ENCODE data around the gene GKN2. TPM values are rescaled to one million over a fixed set of nuclear protein-coding genes. Genes with fewer than 3 reads are reported as not detected.

The GKN2 gene
- total and polyA plus RNA-seq, 2 donors (not counting 1 experiment from before 2014, with no cell fraction given), result not detected

GRCh38 chr2:68906716-68907115 lies 46.0 kb downstream of the GKN2 start:
- H3K4me1 ChIP-seq (ENCODE audit: control insufficient read depth, extremely low read depth, insufficient read depth, low read length), result peaks cover 7% of the 10 kb centered on the region
- no peak overlapping the region for H3K4me3 ChIP-seq (replicated peaks in 1 of 4; ENCODE audit: control extremely low read depth in 1 of 4, insufficient read depth in 1 of 4, low read depth in 3 of 4, low read length in 4 of 4)
- no peaks in the 10 kb centered on the region for H3K36me3 ChIP-seq (ENCODE audit: control insufficient read depth, insufficient read depth, low read length)
- DNase-seq (ENCODE audit: low read depth in 2 of 2), result no peak
- H2AFZ ChIP-seq (ENCODE audit: low read length), result no peak overlapping the region
- no peak for TF ChIP-seq EZH2 (IDR thresholded peaks at IDR 0.05; ENCODE audit: low read length, missing control alignments)
- TF ChIP-seq CTCF (conservative IDR thresholded peaks at IDR 0.05 in 1 of 2, IDR thresholded peaks at IDR 0.05 in 1 of 2; ENCODE audit: low read depth in 1 of 2, low read length in 2 of 2), result no peak
- H3K9ac ChIP-seq (ENCODE audit: insufficient read depth, low read length), result no peak overlapping the region
- no peak overlapping the region for H3K4me2 ChIP-seq (ENCODE audit: extremely low read depth, insufficient read depth, low read length)
- no peaks in the 10 kb centered on the region for H3K27me3 ChIP-seq (ENCODE audit: control insufficient read depth, insufficient read depth, low read length)
- H3K27ac ChIP-seq (ENCODE audit: insufficient read depth, low read length), result no peak overlapping the region
- H4K20me1 ChIP-seq (ENCODE audit: control insufficient read depth, extremely low read depth, insufficient read depth, low read length), result no peaks in the 10 kb centered on the region
- H3K9me3 ChIP-seq (ENCODE audit: control insufficient read depth, insufficient read depth, low read depth, low read length), result no peaks in the 10 kb centered on the region
- H3K79me2 ChIP-seq (ENCODE audit: control insufficient read depth, insufficient read depth, low read length), result no peaks in the 10 kb centered on the region

GRCh38 chr2:68905116-68905515 lies 47.6 kb downstream of the GKN2 start:
- no peaks in the 10 kb centered on the region for H4K20me1 ChIP-seq (ENCODE audit: control insufficient read depth, extremely low read depth, insufficient read depth, low read length)
- H3K4me1 ChIP-seq (ENCODE audit: control insufficient read depth, extremely low read depth, insufficient read depth, low read length), result peaks cover 7% of the 10 kb centered on the region
- no peaks in the 10 kb centered on the region for H3K79me2 ChIP-seq (ENCODE audit: control insufficient read depth, insufficient read depth, low read length)
- no peaks in the 10 kb centered on the region for H3K9me3 ChIP-seq (ENCODE audit: control insufficient read depth, insufficient read depth, low read depth, low read length)
- no peak overlapping the region for H3K9ac ChIP-seq (ENCODE audit: insufficient read depth, low read length)
- peak; percentile 36 to 62 for DNase-seq (ENCODE audit: low read depth in 2 of 2)
- H3K4me3 ChIP-seq (replicated peaks in 1 of 4; ENCODE audit: control extremely low read depth in 1 of 4, insufficient read depth in 1 of 4, low read depth in 3 of 4, low read length in 4 of 4), result no peak overlapping the region
- H3K27me3 ChIP-seq (ENCODE audit: control insufficient read depth, insufficient read depth, low read length), result no peaks in the 10 kb centered on the region
- H3K36me3 ChIP-seq (ENCODE audit: control insufficient read depth, insufficient read depth, low read length), result no peaks in the 10 kb centered on the region
- no peak overlapping the region for H2AFZ ChIP-seq (ENCODE audit: low read length)
- no peak for TF ChIP-seq EZH2 (IDR thresholded peaks at IDR 0.05; ENCODE audit: low read length, missing control alignments)
- TF ChIP-seq CTCF (conservative IDR thresholded peaks at IDR 0.05 in 1 of 2, IDR thresholded peaks at IDR 0.05 in 1 of 2; ENCODE audit: low read depth in 1 of 2, low read length in 2 of 2), result no peak
- no peak overlapping the region for H3K4me2 ChIP-seq (ENCODE audit: extremely low read depth, insufficient read depth, low read length)
- no peak overlapping the region for H3K27ac ChIP-seq (ENCODE audit: insufficient read depth, low read length)

- Histone ChIP-seq H3K27ac (ENCODE audit: insufficient read depth, low read length) (no peak overlapping the region), H2AFZ (ENCODE audit: low read length) (no peak overlapping the region), H4K20me1 (ENCODE audit: control insufficient read depth, extremely low read depth, insufficient read depth, low read length) (no peaks in the 10 kb centered on the region), H3K79me2 (ENCODE audit: control insufficient read depth, insufficient read depth, low read length) (no peaks in the 10 kb centered on the region), H3K9me3 (ENCODE audit: control insufficient read depth, insufficient read depth, low read depth, low read length) (no peaks in the 10 kb centered on the region), H3K9ac (ENCODE audit: insufficient read depth, low read length) (no peak overlapping the region), H3K27me3 (ENCODE audit: control insufficient read depth, insufficient read depth, low read length) (no peaks in the 10 kb centered on the region), H3K36me3 (ENCODE audit: control insufficient read depth, insufficient read depth, low read length) (no peaks in the 10 kb centered on the region), H3K4me2 (ENCODE audit: extremely low read depth, insufficient read depth, low read length) (no peak overlapping the region), H3K4me1 (ENCODE audit: control insufficient read depth, extremely low read depth, insufficient read depth, low read length) (no peaks in the 10 kb centered on the region), H3K4me3 (replicated peaks in 1 of 4; ENCODE audit: control extremely low read depth in 1 of 4, insufficient read depth in 1 of 4, low read depth in 3 of 4, low read length in 4 of 4) (no peak overlapping the region)
- DNase-seq (ENCODE audit: low read depth in 2 of 2), result no peak
- TF ChIP-seq EZH2 (IDR thresholded peaks at IDR 0.05; ENCODE audit: low read length, missing control alignments), result no peak
- no peak for TF ChIP-seq CTCF (conservative IDR thresholded peaks at IDR 0.05 in 1 of 2, IDR thresholded peaks at IDR 0.05 in 1 of 2; ENCODE audit: low read depth in 1 of 2, low read length in 2 of 2)
Observed at GRCh38 chr2:68901561-68901960, 51.1 kb downstream of the GKN2 start.

Data from fibroblast of lung (primary cell).